ENCODE measurements around the gene FSTL3.

Gene FSTL3

DNA sequence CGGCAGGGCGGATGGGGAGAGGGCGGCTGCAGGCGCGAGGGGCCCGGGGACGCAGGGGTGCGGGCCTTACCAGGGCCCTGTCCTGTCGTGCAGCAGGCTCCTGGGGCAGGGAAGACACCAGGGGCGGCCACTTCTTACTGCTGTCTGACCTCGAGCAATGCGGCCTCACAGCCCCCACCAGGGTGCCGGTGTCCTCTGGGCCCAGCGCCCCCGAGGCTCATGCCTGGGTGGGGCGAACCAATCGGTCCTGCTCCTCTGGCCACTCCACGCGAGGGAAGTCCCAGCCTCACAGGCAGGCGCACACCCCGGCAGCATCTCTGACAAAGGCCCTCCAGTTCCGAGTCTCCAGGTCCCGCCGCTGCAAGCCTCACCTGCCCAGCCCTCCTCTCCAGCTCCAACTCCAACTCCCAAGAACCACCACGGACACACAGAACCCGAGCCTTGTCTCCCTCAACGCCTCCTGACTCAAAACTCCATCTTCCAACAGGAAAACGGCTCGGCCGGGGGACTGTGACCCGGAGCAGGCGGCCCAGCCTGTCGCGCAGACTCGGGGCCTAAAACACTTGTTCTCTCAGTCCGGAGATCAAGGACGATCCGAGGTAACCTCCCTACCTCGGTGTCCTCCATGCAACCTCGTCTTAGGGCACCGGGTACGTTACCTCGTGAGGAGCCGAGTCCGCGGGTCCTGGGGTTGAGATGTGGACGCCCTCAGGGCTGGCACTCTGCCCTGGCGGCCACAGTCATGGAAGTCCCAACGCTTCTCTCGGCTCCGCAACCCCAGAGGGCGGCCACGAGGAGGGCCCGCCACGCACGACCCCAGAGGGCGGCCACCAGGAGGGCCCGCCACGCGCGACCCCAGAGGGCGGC is 30.0 kb upstream of the FSTL3 start:
- no peak for DNase-seq

DNA sequence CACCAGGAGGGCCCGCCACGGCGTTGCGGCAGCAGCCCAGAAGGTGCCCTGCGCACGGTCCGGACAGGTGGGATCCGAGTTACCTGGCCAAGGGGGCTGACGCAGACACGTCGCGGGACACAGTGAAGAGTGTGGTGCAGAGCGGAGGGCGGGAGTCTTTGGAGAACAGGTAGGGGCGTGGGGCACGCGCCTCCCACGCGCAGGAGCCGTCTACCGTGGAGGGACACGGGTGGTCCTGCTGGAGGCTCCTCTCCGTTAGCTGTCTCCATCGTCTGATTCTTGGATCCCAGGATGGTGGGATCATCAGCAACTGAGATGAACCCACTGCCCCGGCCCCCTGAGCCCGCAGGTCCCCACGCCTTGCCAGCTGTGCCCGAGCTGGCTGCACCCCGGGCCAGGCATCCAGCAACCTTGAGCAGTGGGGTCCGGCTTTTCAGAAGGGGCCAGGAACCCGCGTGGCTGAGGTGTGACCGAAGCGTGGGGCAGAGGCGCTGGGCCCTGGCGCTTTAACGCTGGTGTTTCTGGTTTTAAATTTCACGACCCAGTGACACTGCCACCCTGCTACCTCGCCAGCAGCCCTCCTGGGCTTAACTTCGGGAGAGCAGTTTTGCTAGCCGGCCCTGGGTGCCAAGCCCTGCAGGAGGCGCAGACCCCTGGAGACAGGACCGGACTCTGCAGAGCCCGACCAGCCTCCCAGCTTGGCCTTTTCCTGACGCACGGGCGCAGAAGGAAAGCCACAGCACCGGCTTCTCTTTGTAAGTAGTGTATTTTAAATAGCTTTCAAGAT is 29.2 kb upstream of the FSTL3 start:
- DNase-seq, result no peak

DNA sequence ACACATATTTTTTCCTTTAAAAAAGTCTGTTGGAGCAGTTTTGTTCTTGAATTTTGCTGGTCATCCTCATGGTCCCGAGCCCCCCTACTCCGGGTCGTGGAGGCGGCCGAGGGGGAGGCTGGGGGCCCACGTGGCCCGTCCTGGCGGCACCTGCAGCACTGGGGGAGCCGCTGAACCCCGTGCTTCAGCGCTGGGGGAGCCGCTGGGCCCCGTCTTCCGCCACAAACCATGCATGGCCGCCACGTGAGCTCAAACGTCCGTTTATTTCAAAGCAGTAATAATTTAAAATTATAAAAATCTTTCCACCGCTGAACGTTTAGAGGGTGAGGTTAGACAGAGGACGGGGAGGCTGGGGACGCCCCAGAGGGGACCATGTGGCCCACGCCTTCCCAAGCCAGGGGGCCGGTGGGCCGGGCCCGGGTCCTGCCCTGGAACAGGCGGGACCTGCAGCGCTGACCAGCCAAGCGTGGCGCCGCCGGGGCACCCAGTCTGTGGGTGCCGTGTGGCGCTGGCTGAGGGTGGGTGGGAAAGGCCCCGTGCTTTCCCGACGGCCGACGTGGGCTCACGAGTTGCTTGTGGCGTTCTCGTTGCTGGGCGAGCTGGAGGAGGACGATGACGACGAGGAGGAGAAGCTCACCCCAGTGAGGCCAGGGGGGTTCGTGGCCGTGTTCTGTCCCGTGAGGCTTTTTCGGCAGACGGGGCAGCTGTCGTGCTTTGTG is 28.5 kb upstream of the FSTL3 start:
- DNase-seq, result no peak

DNA sequence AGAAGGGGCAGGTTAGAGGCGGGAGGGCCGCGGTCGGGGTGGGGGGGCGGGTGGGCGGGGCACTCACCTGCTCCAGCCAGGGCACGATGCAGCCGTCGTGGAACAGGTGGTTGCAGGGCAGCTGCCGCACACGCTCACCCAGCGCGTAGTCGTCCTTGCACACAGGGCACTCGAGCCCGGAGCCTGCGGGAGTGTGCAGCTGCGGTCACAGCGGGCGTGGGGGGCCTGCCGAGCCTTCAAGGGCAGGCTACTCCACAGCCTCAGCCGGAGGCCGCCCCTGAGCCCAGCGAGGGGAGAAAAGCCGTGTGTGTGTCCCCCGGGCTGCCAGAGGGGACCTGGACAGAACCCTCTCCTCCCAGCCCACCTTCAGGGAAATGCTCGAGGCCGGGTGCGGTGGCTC is 27.9 kb upstream of the FSTL3 start:
- DNase-seq, result no peak

DNA sequence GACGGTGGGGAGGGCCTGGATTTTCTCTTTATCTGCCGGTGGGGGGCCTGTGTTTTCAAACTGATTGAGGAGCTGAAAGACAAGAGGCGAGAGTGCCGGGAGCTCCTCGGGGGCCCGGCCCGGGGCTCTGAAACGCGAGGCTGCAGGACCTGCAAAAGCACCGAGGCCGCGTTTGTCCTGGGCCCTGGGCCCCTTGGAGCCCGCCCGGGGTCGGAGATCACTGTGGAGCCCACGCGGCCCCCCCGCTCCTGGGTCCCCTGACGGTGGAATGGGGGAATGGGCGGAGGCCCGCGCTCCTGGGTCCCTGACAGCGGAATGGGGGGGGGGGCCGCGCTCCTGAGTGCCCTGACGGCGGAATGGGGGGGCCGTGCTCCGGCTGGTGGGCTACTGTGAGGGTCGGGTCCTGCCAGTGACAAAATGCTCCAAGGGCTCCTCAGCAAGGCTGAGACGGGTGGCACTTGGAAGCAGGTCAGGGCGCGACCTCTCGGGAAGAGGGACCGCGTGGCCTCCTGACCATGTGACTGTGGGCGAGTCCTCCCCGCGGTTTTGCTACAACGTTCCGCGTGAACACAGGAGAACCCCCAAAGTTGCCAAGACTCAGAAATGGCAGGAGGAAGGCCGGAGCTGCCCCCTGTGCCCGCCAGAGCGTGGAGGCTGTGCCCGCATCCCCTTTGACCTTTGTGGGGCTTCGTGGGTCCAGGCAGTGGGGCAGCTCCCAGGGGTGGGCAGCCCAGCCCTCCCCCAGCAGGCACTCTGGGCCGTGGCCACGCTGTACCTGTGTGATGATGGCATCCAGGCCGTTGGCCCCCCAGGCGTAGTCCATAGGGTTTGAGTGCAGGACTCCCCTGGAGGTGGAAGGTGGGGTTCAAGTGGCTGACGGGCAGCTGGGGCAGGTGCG is 27.0 kb upstream of the FSTL3 start:
- no peak for DNase-seq

DNA sequence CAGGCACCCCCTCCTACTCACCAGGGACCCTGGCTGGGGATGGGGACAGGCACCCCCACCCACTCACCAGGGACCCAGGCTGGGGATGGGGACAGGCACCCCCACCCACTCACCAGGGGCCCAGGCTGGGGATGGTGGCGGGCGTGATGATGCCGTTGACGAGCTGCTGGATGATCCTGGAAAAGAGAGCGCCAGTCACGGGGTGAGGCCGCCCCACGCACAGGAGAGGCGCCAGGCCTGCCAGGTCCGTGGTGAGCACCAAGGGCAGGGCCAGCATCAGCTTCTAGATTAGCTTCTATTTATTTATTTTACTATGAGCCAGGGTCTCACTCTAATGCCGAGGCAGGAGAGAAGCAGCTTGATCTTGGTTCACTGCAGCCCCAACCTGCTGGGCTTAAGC is 26.1 kb upstream of the FSTL3 start:
- DNase-seq, result no peak

DNA sequence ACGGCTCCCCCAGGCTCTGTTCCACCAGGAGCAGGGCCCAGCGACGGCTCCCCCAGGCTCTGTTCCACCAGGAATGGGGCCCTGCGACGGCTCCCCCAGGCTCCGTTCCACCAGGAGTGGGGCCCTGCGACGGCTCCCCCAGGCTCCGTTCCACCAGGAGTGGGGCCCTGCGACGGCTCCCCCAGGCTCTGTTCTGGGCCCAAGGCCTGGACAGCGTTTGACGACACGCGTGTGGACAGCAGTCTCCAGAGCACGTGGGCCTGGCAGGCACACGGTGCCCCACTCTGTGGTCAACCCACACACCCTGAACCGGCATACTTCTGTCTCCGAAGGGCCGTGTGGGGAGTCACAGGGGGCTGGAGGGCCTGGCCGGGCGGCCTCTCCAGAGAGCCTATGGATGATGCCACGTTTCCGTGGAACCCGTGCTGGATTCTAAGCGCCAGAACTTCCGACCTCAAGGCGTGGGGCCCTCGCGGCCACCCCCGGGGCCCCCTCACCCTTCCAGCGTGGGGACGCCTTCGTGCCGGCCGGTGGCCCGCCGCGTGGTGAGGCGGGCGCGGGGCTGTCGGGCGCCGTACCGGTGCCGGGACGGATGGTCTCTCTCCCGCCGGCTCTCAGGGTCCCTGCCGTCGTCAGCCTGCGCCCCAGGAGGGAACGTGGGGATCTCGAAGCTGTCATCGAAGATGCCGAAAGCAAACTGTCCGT is 24.9 kb upstream of the FSTL3 start:
- no peak for DNase-seq

DNA sequence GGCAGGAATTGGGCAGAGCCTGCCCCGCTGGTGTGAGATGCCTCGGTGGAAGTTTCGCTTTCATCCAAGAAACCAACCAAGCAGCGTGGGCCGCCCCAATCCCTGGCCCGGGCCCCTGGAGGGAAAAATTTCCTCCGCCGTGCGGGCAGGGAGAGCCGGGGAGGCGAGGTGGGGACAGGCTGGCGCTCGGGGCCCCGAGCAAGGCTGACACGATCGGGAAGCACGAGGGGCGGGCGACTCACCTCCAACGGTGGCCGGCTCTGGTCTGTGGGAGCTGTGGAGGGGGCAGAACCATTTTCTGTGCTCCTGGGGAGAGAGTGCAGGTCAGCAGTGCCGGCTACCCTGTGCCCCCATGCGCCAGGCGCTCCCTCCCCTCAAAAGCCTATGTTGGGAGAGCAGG is 24.2 kb upstream of the FSTL3 start:
- no peak for DNase-seq

DNA sequence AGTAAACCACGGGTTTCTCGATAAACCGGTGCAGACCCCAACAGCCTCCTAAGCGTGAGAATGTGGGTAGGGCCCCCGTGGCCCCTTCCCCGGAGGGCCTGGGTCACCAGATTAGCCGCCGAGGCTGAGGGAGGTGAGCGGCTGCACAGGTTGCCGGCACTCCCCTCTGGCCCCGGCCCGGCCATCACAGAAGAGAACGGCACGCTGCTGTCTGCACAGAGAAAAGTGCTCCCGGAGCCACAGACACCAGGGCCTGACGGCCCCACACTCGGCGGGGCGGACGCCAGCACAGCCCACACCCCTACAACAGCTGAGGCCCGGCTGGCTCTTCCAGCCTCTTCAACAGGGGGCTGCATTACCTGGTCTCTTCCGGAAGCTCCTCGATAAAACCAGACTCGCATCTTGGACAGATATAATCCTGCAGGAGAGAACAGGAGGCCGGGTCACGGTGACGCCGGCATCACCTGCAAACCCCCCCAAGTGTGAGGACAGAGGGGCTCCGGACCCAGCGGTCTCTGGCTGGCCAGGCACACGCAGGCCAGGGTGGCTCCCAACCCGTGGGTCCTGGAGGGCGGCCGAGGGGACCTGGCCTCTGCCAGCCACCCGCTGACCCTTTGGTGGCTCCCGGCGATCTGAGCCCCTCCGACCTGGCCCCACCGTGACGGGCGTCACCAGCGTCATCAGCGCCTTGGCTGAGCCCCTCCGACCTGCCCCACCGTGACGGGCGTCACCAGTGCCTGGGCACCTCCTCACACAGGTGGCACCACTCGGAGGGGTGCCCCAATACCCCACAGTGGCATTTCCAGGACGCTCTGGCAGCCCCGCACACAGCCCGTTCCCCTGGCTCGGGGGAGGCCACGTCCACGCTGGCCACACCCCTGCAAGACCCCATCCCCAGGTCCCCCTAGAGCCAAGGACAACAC is 23.5 kb upstream of the FSTL3 start:
- no peak for DNase-seq

DNA sequence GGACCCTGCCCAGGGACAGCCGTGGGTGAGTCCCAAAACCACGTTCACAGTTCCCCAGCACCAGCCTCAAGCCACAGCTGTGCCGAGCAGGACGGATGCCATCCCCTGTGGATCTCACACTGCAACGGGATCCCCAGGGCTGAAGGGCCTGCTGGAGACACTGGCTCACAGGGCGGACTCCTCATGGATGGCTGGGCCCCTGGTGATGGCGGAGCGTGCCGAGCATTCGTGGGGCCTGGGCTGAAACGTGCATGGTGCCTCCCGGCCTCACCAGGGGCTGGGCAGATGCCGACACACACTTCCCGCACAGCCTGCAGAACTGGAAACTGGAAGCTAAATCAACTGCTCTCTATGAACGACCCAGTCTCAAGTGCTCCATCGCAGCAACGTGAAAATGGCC is 22.8 kb upstream of the FSTL3 start:
- DNase-seq, result no peak

DNA sequence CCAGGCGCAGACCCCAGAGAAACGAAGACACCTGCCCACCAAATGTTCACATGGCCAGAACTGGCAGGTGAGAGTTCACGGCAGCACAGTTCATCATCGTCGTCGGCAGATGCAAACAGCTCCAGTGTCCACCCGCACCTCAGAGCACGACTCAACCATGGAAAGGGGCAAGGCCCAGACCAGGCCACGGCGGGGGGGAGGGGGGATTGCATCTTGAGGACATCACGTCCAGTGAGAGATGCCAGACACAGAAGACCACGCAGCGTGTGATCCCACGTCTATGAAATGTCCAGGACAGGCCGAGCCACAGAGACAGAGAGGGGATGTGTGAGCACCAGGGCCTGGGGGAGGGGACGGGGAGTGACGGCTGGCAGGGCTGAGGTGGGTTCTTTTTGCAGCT is 20.5 kb upstream of the FSTL3 start:
- no peak for DNase-seq

DNA sequence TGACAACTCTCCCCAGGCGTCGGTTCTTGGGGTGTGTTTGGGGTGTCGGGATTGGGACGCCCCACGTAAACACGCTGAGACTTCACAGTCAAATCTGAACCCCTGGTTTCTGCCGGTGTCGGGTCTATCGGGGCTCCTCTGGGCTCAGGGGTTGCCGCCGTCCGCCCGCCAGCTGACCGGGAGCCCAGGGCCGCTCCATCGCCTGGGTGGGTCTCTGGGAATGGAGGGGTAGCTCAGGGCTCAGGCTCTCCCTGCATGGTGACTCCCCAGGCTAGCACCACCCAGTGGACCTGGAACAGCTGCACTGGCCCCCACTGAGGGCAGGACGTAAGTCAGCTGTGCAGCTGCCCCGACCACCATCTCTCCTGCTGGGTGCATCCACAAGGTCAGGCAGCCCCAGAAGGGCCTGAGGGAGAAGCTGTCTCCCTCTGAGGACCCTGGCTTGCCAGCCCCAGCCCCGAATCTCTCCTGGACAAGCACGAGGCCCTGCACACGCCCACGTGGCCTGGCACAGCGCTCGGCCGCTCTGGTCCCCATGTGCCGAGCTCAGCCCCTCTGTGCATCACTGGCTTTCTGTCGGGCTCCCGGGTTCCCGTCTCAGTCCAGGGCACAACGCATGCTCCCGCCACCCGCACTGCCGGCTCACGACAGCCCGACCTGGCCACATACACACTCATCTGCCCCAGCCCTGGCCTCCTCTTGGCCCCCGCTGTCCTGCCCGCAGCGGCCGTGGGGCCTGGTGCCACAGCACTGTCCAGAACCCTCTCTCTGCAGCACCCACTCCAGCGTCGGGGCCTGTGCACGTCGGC is 19.2 kb upstream of the FSTL3 start:
- no peak for DNase-seq

DNA sequence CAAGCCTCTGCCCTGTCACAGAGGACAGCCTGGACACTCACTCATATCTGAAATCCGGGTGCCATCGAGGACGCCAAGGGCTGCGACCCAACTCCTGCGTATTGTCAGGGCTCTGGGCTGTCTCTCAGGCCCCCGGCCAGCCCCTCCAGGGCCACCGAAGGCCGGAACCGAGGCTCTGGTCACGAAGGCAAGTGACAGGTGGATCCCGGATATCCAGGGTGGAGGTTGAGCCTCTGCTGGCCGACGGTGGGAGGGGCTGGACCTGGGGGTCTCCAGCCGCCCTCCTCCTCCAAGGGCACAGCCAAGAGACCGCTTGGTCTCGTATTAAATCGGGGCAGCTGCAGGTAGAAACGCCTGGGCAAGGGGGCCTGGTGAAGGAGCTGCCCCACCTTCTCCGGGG is 18.6 kb upstream of the FSTL3 start:
- DNase-seq, result no peak

DNA sequence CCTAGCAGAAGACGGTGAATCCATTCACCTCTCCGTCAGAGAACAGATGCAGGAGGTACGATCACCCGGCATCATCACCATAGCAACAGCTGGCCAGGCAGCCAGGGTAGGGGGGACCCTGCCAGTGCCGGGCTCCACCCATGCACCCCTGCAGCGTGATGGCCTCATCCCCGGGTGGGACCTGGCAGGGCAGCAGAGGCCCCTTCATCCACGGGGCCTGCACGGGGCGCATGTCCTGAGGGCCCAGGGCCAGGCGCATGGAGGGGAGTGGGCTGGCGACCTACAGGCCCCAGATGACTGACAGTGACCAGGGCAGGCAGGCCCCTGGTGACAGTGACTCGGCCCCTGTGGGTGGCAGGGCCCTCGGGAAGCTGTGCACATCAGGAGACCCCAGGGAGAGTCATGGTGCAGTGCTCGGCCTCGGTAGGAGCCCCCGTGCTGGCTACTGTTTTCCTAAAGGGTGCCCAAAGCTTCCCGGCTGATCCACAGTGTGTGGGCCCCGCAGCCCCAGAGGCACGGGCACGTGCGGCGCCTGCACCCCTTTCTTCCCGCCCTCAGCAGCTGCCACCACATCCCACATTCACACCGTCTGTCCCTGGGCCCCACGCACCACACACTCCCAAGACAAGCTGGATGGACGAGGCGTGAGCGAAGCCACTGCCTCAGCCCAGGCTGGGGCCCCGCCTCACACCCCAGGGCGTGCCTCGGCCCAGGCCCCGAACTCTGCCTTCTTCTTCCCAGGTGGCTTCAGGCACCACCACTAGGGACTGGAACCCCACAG is 17.9 kb upstream of the FSTL3 start:
- no peak for DNase-seq

DNA sequence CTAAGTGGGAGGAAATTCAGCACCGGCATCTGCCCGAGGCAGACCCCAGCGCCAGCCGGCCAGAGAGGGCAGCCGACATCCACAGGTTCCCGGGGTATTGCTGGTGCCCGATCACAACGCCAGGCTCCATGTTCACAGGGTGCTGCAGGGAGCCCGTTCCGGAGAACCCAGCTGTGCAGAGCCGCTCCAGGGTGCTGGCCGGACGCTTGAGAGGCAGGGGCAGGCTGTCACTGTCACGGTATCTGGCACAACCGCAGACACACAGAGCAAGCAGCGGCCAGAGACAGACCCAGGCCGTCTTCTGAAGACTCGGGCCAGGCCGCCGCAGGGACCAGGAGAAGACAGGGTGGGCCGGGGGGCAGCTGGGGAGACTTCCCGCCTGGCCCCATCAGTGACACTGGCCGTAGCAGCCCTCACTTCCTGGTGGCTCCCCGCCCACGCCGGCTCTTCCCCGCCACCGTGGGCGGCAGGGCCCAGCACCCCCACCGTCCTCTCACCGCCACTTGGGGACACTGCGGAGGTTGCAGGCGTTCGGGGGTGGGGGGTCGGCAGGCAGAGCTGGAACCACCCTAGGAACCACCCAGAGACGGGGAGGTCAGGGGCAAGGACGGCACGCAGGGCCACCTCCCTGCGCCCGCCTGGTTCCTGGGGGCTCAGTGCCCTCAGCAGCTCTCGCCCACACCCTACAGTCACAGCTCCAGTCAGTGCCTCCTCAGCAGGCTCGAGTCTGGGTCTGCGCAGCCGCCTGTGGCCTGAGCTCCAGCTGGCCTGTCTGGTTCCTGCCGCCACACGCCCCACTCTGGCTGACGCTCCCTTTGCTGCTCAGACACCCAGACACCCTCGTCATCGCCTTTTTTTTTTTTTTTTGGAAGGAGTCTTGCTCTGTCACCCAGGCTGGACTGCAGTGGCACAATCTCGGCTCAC is 17.0 kb upstream of the FSTL3 start:
- DNase-seq, result no peak

DNA sequence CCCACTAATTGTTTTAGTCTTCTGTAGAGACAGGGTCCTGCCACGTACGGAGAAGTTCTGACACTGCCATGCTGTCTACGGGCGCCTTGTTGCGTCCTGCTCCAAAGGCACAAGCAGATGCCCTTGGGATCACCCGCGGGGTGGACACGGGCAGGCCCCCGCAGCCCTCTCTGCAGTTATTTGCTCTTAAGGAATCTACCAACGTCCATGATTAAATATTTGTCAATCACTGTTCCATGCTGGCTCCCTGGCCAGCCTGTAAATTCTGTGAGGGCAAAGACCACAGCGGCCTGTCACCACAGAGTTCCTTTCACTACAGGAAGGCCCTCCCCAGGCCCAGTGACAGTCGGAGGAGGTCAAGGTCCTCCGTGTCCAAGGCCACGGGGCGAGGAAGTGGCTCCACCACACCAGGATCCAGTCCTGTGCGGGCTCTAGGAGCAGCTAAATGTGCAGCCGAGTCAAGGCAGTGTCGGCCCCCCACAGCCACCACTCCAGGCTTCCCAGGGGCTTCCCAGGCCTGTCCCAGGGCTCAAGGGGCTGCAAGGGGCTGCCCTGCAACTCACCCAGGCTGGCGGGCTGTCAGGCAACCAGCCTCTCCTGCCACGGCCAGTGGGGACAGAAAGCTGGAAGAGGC is 15.3 kb upstream of the FSTL3 start:
- no peak for DNase-seq

DNA sequence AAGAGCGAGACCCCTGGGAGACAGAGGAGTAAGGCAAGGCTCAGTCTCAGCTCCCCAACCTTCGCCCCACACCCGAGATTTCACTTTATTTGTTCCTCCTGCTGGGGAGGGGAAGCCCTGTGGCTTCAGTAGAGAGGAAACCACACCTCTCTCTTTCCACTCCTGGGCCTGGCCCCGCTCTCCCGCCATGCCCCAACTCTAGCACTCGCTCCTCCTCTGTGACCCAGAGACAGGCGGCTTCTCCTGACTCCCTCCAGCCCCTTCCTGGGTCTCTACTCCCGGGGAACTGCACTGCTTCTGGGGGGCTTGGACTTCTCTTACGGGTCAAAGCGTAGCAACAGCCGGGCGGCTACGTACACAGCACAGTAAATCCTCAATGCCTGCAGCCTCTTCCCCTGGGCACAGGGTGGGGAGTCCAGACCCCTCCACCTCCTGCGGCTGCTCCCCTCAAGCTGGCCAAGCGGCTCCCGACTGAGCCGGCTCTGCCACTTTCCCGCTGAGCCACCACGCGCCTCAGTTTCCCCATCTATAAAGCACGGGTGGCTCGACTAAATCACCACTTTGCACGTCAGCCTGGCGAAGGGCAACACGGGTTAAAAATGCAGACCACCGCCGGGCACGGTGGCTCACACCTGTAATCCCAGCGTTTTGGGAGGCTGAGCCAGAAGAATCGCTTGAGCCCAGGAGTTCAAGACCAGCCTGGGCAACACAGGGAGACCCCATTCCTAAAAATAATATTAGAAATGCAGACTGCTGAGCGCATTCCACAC is 14.6 kb upstream of the FSTL3 start:
- no peak for DNase-seq
